Stimulated activated CD4-positive, alpha-beta T cell treated with anti-CD3 and anti-CD28 coated beads, Interleukin-4, amount 100 ng/mL, for 48 hours (primary cell): ENCODE measurements around the gene PDXP.

Experiments
- DNase-seq, 2 donors: peaks; one replicate each; pipeline ENCODE4 v3.0.0-alpha.2; 2020; ENCODE audit warnings: low read depth in 2 of 2

Gene PDXP

GRCh38 chr22:37628830-37629229, 29.7 kb upstream of the PDXP start:
- no peak for DNase-seq

GRCh38 chr22:37629928-37630327, 28.6 kb upstream of the PDXP start:
- no peak for DNase-seq

GRCh38 chr22:37630839-37631435, 27.6 kb upstream of the PDXP start:
- no peak for DNase-seq

- DNase-seq, result no peak
Measured at GRCh38 chr22:37631448-37632173, 26.9 kb upstream of the PDXP start.

GRCh38 chr22:37632174-37633088, 26.1 kb upstream of the PDXP start:
- DNase-seq, result no peak

GRCh38 chr22:37633089-37633624, 25.4 kb upstream of the PDXP start:
- no peak for DNase-seq

GRCh38 chr22:37633625-37634416, 24.7 kb upstream of the PDXP start:
- DNase-seq, result peak in 1 of 2 donors; percentile 59

- no peak for DNase-seq
Measured at GRCh38 chr22:37634417-37634924, 24.1 kb upstream of the PDXP start.

- no peak for DNase-seq
Measured at GRCh38 chr22:37635157-37635556, 23.4 kb upstream of the PDXP start.

DNA sequence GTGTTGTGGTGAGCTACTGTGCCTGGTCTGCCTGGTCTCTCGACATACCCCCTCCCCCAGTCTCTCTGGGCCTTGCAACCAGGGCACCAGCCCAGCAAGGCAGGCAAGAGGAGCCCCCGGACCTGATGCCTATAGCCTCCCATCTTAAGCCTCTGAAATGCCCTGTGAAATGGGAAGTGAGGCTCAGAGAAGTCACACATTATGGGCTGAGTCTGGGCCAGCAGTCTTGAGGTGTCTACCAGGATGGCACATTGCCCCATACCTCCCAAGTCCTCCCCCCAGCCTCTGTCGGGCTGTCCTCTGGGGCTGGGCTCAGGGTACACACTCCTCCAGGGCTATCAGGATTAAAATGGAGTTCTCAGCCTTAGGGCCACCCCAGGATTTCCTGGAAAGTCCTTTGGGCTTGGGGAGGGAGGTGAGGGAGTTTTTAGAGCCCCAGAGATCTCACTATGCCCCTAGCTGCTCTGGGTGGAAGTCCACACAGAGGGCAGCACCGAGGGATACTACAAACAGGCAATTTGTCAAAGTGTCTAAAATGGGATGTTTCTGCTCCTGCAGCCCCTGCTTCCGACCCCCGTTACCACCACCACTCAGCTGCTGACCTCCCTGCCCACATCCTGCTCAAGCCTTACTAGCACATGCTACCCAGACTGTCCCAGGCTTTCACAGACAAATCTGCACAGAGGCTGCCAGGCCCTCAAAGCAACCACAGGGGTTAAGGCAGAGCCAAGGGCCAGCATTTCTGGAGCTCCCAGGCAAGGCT, 22.2 kb upstream of the PDXP start:
- DNase-seq, result no peak

- DNase-seq, result no peak
Measured at GRCh38 chr22:37636949-37637273, 21.6 kb upstream of the PDXP start.

DNA sequence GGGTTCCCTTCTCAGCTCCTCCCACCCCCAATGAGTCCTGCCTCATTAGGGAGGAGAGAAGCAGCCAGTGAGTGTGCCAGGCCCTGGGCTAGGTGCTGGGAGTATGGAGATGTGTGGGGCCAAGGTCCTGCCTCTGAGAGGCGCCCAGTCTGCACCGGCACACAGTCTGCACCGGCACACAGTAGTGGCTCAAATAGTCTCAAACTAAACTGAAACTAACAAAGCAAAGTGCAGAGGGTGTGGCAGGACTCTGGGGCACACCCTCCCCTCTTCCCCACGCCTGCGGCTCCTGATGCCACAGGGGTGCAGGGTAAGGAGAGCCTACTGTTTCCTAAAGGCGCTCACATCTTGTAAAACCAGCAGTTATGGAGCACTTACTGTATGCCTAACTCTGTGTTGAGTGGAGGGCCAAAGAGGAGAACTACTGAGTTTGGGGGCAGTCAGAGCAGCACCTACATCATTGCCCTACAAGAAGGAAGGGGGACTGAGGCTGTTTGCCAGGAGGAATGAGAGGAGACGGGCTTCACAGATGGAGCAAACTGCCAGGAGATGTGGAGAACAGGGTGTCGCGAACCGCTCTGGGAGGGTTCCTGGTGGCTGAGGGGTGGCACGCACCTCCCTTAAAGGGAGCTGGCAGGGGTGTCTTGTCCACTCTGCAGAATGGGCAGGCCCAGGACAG, 20.0 kb upstream of the PDXP start:
- DNase-seq, result no peak

- DNase-seq, result no peak
Measured at GRCh38 chr22:37639070-37639760, 19.3 kb upstream of the PDXP start, which contains the start of gene SH3BP1. Gene SH3BP1, plus strand, starts transcription at chr22:37639669. Its CDS starts 119 bp downstream, at chr22:37639788.

DNA sequence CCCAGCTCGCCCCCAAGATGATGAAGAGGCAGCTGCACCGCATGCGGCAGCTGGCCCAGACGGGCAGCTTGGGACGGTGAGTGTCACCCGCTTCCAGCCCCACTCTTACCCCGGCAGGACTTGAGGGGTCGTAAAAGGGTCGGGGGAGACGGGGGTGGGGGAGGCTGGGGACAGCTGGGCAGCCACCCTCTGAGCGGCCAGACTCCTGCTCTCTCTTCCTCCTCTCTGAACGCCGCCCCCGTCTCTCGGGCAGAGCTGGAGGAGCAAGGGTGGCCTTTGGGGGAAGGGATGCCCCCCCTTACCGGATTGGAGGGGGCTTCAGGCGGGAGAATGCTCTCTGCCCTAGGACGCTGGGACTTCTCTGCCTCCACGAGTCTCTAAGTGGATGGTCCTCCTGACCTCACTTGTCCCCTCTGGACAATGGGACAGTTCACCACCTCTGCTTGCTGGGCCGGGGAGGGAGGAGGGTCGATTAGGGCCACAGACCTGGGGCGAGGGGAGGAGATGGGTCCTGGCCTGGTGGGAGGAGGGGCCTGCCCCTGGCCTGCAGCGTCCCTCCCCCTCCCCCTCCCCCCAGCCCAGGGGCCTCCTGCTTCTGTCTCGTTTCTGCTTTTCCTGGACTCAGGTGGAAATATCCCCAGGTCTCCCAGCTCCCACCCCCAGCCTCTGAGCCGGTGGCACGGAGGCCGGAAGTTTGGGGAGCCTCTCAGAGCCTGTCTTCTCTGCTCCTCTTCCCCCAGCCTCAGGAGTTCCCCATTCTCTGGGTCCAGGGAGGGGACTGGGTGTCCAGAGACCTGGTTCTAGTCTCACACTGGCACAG, 18.5 kb upstream of the PDXP start:
- DNase-seq, result no peak

DNA sequence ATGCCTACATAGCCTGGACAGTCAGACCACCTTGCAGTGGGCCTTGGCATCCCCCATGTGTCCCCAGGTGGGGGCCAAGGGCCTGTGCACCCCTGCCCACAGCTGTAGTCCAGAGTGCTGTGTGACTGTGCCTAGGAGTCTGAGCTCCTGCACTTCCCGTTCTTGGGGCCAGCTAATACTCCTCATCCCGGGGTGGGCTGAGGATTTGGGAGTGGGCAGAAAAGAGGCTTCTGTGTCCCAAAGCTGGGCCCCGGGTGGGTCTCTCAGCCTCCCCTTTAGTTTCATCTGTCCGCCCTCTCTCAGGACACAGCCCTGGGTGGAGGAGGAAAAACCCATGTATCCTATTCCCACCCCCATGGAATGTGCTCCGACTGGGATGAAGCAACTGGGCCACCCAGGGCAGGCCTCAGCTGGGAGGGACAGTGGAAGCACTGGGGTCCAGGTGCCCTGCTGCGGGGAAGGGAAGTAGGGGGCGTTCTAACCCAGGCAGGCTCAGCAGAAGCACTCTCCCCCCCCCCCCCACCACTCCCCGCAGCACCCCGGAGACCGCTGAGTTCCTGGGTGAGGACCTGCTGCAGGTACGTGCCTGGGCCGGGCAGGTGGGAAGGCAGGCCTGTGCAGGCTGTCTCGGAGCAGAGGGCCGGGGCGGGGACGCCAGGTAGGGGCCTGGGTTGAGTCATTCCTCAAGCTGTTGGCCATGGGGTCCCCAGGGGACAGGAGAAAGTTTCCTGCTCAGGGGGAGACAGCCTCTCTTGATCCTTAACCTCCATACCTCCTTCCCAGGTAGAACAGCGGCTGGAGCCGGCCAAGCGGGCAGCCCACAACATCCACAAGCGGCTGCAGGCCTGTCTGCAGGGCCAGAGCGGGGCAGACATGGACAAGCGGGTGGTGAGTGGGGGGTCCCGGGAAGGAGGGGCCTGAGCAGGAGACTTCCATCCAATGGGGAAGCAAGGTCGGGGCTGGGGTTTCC, 17.6 kb upstream of the PDXP start:
- no peak for DNase-seq

DNA sequence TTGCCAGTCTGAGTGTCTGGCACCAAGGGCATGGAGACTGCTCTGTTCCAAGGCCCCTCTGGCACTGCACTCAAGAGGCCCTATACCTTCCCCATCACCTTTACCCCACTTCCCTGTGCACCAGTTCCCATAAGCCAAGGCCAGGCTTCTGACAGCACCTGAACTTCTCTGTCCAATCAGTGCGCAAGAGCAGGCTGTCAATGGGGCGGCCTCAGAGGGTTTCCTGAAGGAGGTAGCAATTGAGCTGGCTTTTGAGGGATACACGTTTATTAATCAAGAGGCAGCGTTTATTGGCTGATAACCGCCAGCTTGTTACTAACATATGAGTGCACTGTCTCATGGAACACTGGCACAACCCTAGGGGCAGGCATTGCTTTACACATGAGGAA, 17.0 kb upstream of the PDXP start:
- no peak for DNase-seq

DNA sequence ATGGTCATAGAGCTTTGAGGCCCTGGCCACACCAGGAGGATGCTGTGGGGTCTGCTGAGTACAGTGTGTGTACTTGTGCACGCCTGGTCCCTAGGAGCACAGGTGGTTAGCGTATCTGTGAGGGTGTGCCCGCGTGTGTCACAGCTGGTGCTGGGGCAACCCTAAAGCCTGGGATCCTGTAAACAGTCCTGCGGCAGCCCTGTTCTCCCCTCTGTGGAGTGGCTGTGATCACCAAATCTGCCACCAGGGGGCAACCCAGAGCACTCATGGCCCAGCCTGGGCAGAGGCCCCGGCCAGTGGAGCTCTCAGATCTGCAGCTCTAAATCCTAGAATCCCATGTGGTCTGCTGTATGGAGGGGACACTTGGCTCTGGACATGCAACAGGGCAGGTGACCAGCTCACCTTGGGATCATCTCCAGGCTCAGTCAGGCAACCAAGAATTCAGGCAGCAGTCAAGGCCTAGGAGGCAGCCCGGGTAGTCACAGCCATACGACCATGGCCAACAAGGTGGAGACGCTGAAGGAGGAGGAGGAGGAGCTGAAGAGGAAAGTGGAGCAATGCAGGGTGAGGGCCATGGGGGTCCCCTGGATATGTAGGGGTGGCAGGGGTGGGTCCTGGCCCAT, 15.2 kb upstream of the PDXP start:
- peak; percentile 81 to 95 for DNase-seq
